Measurements from ENCODE around the gene CLDN16. TPM values are rescaled to one million over a fixed set of nuclear protein-coding genes. Genes with fewer than 3 reads are reported as not detected.
A peak's percentile ranks its signal among the peaks of the same experiment; 100 is the strongest.

The CLDN16 gene
- total and polyA plus RNA-seq, 2 of the 4 experiments (the other 2 are of a cell fraction) = under 0.01 to 0.09 TPM

- H4K5ac ChIP-seq (ENCODE audit: low read depth, low read length) = no peak overlapping the region
- ChIA-PET CTCF (interaction anchor here (0.6 to 2.1 kb wide), 12 partner anchors 14 to 467 kb away, joined by 3 to 11 read pairs (median 4); partner anchors contain the start of gene CLDN1), POLR2A (ENCODE audit: unreplicated experiment) (interaction anchor here (0.6 kb wide), 1 partner anchor 413 kb away, joined by 5 read pairs; no protein-coding TSS in a partner anchor)
- TF ChIP-seq USF2 (IDR thresholded peaks at IDR 0.05; ENCODE audit: low read depth, low read length) (no peak), CTCF (conservative IDR thresholded peaks at IDR 0.05; ENCODE audit: low read depth, low read length) (peak; percentile 75), RAD21 (IDR thresholded peaks at IDR 0.05; ENCODE audit: low read length) (peak; percentile 81), MXI1 (IDR thresholded peaks at IDR 0.05; ENCODE audit: borderline replicate concordance, low read depth, low read length) (no peak), POLR2A (IDR thresholded peaks at IDR 0.05; ENCODE audit: low read depth, low read length) (no peak), CHD1 (IDR thresholded peaks at IDR 0.05; ENCODE audit: low read depth, low read length) (no peak), BHLHE40 (IDR thresholded peaks at IDR 0.05; ENCODE audit: low read depth, low read length) (no peak), FOS (IDR thresholded peaks at IDR 0.05; ENCODE audit: low read depth, low read length) (no peak), SMC3 (IDR thresholded peaks at IDR 0.05; ENCODE audit: low read depth, low read length) (peak; percentile 86), MAFK (IDR thresholded peaks at IDR 0.05; ENCODE audit: low read depth, low read length) (no peak)
- no peak overlapping the region for H2BK120ac ChIP-seq (ENCODE audit: low read depth, low read length)
- H3K56ac ChIP-seq (ENCODE audit: extremely low read depth, insufficient read depth, low read length) = no peak overlapping the region
- H3K18ac ChIP-seq (ENCODE audit: low read depth, low read length) = no peak overlapping the region
- no peaks in the 10 kb centered on the region for H3K9me3 ChIP-seq (ENCODE audit: control insufficient read depth, insufficient read depth, low read length)
- H3K27me3 ChIP-seq (ENCODE audit: control insufficient read depth, insufficient read depth, low read length) = no peaks in the 10 kb centered on the region
- no peak overlapping the region for H2BK5ac ChIP-seq (ENCODE audit: low read depth, low read length, poor library complexity, severe bottlenecking)
- H3K27ac ChIP-seq (ENCODE audit: insufficient read depth, low read length) = no peak overlapping the region
- H3K79me1 ChIP-seq (ENCODE audit: low read depth in 1 of 2, low read length in 2 of 2) = no peaks in the 10 kb centered on the region
- H3K9me1 ChIP-seq (ENCODE audit: insufficient read depth, low read length) = no peaks in the 10 kb centered on the region
- dilution Hi-C loops (cut with HindIII; ENCODE audit: low sequenced_read_pairs, unreplicated experiment) = no loop called here
- H3K23ac ChIP-seq (ENCODE audit: low read depth, low read length) = no peak overlapping the region
- no peak overlapping the region for H2AFZ ChIP-seq (replicated peaks; ENCODE audit: low read length, poor library complexity)
- in situ Hi-C loops (cut with MboI; ENCODE audit: low sequenced_read_pairs) = loop anchor here (5.0 kb wide), 1 partner anchor 202 kb away; no protein-coding TSS in a partner anchor
- H3K4me3 ChIP-seq (ENCODE audit: insufficient read depth, low read depth, low read length) = no peak overlapping the region
- no peak overlapping the region for H3K9ac ChIP-seq (ENCODE audit: low read depth, low read length)
- ATAC-seq (ENCODE audit: low read depth) (peak; percentile 75), DNase-seq (peak; percentile 76)
- H3K4me1 ChIP-seq (ENCODE audit: control insufficient read depth, insufficient read depth, low read length) = no peaks in the 10 kb centered on the region
- H2AK5ac ChIP-seq (ENCODE audit: low read depth, low read length) = no peak overlapping the region
- 0 out of 3 replicates have a peak overlapping the region, but pooled peaks have one; percentile 3 for H2BK15ac ChIP-seq (ENCODE audit: low read depth, low read length)
- no peak overlapping the region for H2AK9ac ChIP-seq (replicated peaks; ENCODE audit: low read depth, low read length, poor library complexity)
- H3K36me3 ChIP-seq (ENCODE audit: control insufficient read depth, insufficient read depth, low read length) = no peaks in the 10 kb centered on the region
- H4K20me1 ChIP-seq (ENCODE audit: insufficient read depth, low read length) = no peaks in the 10 kb centered on the region
- intact Hi-C loops (cut with micrococcal nuclease) = loop anchor here (1.0 to 5.0 kb wide), 4 partner anchors 102 to 463 kb away; partner anchors contain the start of genes CLDN1 and P3H2
- no peak overlapping the region for H3K4ac ChIP-seq (ENCODE audit: low read depth, low read length)
- no TSS peak for BruUV-seq (replicated peaks)
- H4K91ac ChIP-seq (ENCODE audit: insufficient read depth, low read depth, low read length) = no peak overlapping the region
- no peak overlapping the region for H3K14ac ChIP-seq (replicated peaks; ENCODE audit: low read depth, low read length)
- no peak overlapping the region for H4K8ac ChIP-seq (ENCODE audit: low read depth in 2 of 2, low read length in 2 of 2)
- H3K4me2 ChIP-seq (ENCODE audit: low read depth, low read length) = no peak overlapping the region
- no peak overlapping the region for H2BK20ac ChIP-seq (ENCODE audit: low read depth, low read length)
- no CpG with 5 or more reads among the region's 16 CpGs for WGBS, 2 experiments (ENCODE audit: extremely low coverage in 2 of 2, insufficient read length in 1 of 2)
These were observed 36.8 kb downstream of the CLDN16 start for GRCh38 chr3:190424478-190425439.
